A204.1 (cell line): ENCODE data around the gene SUGT1.
"Not testable (repeated sequence)": the region's sequence is repeated elsewhere in the genome, so short reads cannot be mapped to it uniquely, and the experiment has no call there.

Experiments
- FAIRE-seq: peaks from 2 replicates; lab custom pipeline; 2012; peaks lifted over from hg19 to GRCh38; lab: Jason Lieb, UNC

Gene SUGT1

GRCh38 chr13:52652196-52652979 is at the start of gene SUGT1:
Gene SUGT1 (plus strand): TSS chr13:52652836. CDS start chr13:52652921, 85 bp downstream.
- FAIRE-seq, result peak; percentile 94

- FAIRE-seq, result not testable (repeated sequence)
Observed at GRCh38 chr13:52603316-52603715, 49.3 kb upstream of the SUGT1 start.

- FAIRE-seq, result not testable (repeated sequence)
Observed at GRCh38 chr13:52606126-52606525, 46.5 kb upstream of the SUGT1 start.

- FAIRE-seq, result not testable (repeated sequence)
Observed at GRCh38 chr13:52606795-52607194, 45.8 kb upstream of the SUGT1 start.

GRCh38 chr13:52608184-52608583 is 44.5 kb upstream of the SUGT1 start:
- not testable (repeated sequence) for FAIRE-seq

- peak; percentile 85 for FAIRE-seq
Observed at GRCh38 chr13:52609013-52609606, 43.5 kb upstream of the SUGT1 start.

GRCh38 chr13:52610158-52610557 is 42.5 kb upstream of the SUGT1 start:
- FAIRE-seq, result not testable (repeated sequence)

GRCh38 chr13:52615134-52615801 is 37.4 kb upstream of the SUGT1 start:
- FAIRE-seq, result no peak

GRCh38 chr13:52615812-52616211 is 36.8 kb upstream of the SUGT1 start:
- FAIRE-seq, result no peak

GRCh38 chr13:52617070-52618060 is 35.3 kb upstream of the SUGT1 start:
- FAIRE-seq, result no peak

GRCh38 chr13:52631083-52631690 is 21.4 kb upstream of the SUGT1 start:
- peak; percentile 25 for FAIRE-seq

GRCh38 chr13:52638666-52639328 is 13.8 kb upstream of the SUGT1 start:
- no peak for FAIRE-seq

- FAIRE-seq, result no peak
Observed at GRCh38 chr13:52642131-52642530, 10.5 kb upstream of the SUGT1 start, which contains the start of gene HNRNPA1L2. Gene HNRNPA1L2 (plus strand): TSS chr13:52642431. CDS start chr13:52642493, 62 bp downstream.

GRCh38 chr13:52644108-52644507 is 8.5 kb upstream of the SUGT1 start:
- no peak for FAIRE-seq

- FAIRE-seq, result no peak
Observed at GRCh38 chr13:52646967-52647366, 5.7 kb upstream of the SUGT1 start.

- FAIRE-seq, result no peak
Observed at GRCh38 chr13:52650731-52651130, 1.9 kb upstream of the SUGT1 start.

- FAIRE-seq, result no peak
Observed at GRCh38 chr13:52651897-52652195, 790 bp upstream of the SUGT1 start.

GRCh38 chr13:52652980-52653303 is 306 bp downstream of the SUGT1 start:
- no peak for FAIRE-seq

- FAIRE-seq, result no peak
Observed at GRCh38 chr13:52659340-52659739, 6.7 kb downstream of the SUGT1 start.

GRCh38 chr13:52664272-52664671 is 11.6 kb downstream of the SUGT1 start:
- FAIRE-seq, result no peak

- peak; percentile 87 for FAIRE-seq
Observed at GRCh38 chr13:52665325-52665724, 12.7 kb downstream of the SUGT1 start.
